K562 (cell line): ENCODE results near the gene KLHL35. TPM values are rescaled to one million over a fixed set of nuclear protein-coding genes. Genes with fewer than 3 reads are reported as not detected.

Experiments used
- ARID2 ChIP-seq: fragments of 450-650 bp; IDR thresholded peaks from 2 replicates; pipeline ENCODE4 v1.6.1; 2017; ENCODE audit warnings: antibody characterized with exemption, mild to moderate bottlenecking
- EGR1 ChIP-seq: fragments of 450-650 bp; conservative IDR thresholded peaks from 2 replicates; pipeline ENCODE4 v1.6.1; 2017; ENCODE audit warnings: mild to moderate bottlenecking
- GMEB1 ChIP-seq: fragments of 250-450 bp; sonication (Bioruptor Pico); IDR thresholded peaks from 2 replicates; pipeline ENCODE4 v1.4.0; 2020; ENCODE audit warnings: mild to moderate bottlenecking
- GTF3C2 ChIP-seq: IDR thresholded peaks from 3 replicates; pipeline ENCODE4 v1.6.1; 2011; ENCODE audit warnings: borderline replicate concordance, mild to moderate bottlenecking, moderate library complexity; ENCODE audit not compliant: insufficient read length; ENCODE audit errors: extremely low read depth
- HMGN3 ChIP-seq: IDR thresholded peaks from 2 replicates; pipeline ENCODE4 v1.6.1; 2011; ENCODE audit warnings: borderline replicate concordance, low read depth, mild to moderate bottlenecking, mixed read lengths, low read length; ENCODE audit not compliant: insufficient read length; ENCODE audit errors: extremely low read depth
- KLF13 ChIP-seq: fragments of 450-650 bp; IDR thresholded peaks from 2 replicates; pipeline ENCODE4 v1.6.1; 2016; ENCODE audit warnings: missing genetic modification characterization, low read depth, mild to moderate bottlenecking, missing compliant biosample characterization, moderate library complexity, borderline replicate concordance
- RERE ChIP-seq: sonication (generic); formaldehyde crosslinking; IDR thresholded peaks from 2 replicates; pipeline ENCODE4 v1.8.0; 2023; ENCODE audit warnings: missing genetic modification reagents, mild to moderate bottlenecking, borderline replicate concordance
- RNF2 ChIP-seq: sonication (generic); IDR thresholded peaks from 2 replicates; pipeline ENCODE4 v1.6.1; 2016
- ZNF174 ChIP-seq: fragments of 250-450 bp; sonication (Bioruptor Pico); IDR thresholded peaks from 2 replicates; pipeline ENCODE4 v1.4.0; 2020; ENCODE audit warnings: mild to moderate bottlenecking
- ZNF431 ChIP-seq: sonication (generic); formaldehyde crosslinking; IDR thresholded peaks from 2 replicates; pipeline ENCODE4 v1.8.0; 2022; ENCODE audit warnings: mild to moderate bottlenecking, missing genetic modification reagents
- ZNF584 ChIP-seq: fragments of 200-800 bp; sonication (Bioruptor generic); IDR thresholded peaks from 2 replicates; pipeline ENCODE4 v1.6.1; 2016; ENCODE audit warnings: low read depth, mild to moderate bottlenecking, missing genetic modification characterization, missing compliant biosample characterization
- ZNF707 ChIP-seq: fragments of 250-450 bp; sonication (Bioruptor Pico); conservative IDR thresholded peaks from 2 replicates; pipeline ENCODE4 v1.8.0; 2022; ENCODE audit warnings: inconsistent platforms, mild to moderate bottlenecking, moderate library complexity
- polyA plus RNA-seq, 8 experiments: library from polyadenylated mRNA; depleted of rRNA in 4 of 8; stranded (reverse) in 5 of 8; unstranded in 3 of 8; fragments of >200 nt; fragmentation: Nextera tagmentation in 2 of 8; fragmentation: Illumina TruSeq in 1 of 8; extraction: Ambion mirVana in 2 of 8; extraction: Trizol in 1 of 8; gene quantifications; 2 replicates each; pipeline versions ENCODE4 v1.2.1 to v1.2.3, GENCODE V29; 2011 to 2014; ENCODE audit warnings: inconsistent platforms in 1 of 8, missing spikeins in 1 of 8
- total RNA-seq, 7 experiments: library from RNA; depleted of rRNA in 6 of 7; stranded (reverse); fragments of >200 nt in 6 of 7; fragmentation: Illumina TruSeq in 2 of 7; extraction: Trizol in 2 of 7; gene quantifications; 2 replicates each; pipeline versions ENCODE4 v1.2.1 to v1.2.3, GENCODE V29; 2011 to 2021; ENCODE audit warnings: low replicate concordance in 1 of 7
- TF ChIP-seq, protein P1 (sequence below): fragments of 250-450 bp; sonication (Bioruptor Pico); IDR thresholded peaks from 2 replicates; pipeline ENCODE4 v1.5.0; 2022; ENCODE audit warnings: mild to moderate bottlenecking

The KLHL35 gene
- total and polyA plus RNA-seq, 9 of the 15 experiments (the other 6 are each of a cell fraction or from before 2014, with no cell fraction given): not detected

GRCh38 chr11:75406338-75406777 lies 26.6 kb downstream of the KLHL35 start (continued):
- TF ChIP-seq GTF3C2 (no peak), GMEB1 (CRISPR knock-in tag) (no peak), ZNF707 (CRISPR knock-in tag) (no peak), KLF13 (tag) (no peak), HMGN3 (peak; percentile 57), RERE (CRISPR knock-in tag) (no peak), RNF2 (peak; percentile 42; the same call in 1 of the 2 replicates), EGR1 (no peak), ZNF584 (CRISPR knock-in tag) (peak; percentile 76; the same call in 1 of the 2 replicates), ZNF431 (no peak; the same call in 1 of the 2 replicates), ARID2 (no peak), ZNF174 (CRISPR knock-in tag) (no peak)
- TF ChIP-seq, protein P1, sequence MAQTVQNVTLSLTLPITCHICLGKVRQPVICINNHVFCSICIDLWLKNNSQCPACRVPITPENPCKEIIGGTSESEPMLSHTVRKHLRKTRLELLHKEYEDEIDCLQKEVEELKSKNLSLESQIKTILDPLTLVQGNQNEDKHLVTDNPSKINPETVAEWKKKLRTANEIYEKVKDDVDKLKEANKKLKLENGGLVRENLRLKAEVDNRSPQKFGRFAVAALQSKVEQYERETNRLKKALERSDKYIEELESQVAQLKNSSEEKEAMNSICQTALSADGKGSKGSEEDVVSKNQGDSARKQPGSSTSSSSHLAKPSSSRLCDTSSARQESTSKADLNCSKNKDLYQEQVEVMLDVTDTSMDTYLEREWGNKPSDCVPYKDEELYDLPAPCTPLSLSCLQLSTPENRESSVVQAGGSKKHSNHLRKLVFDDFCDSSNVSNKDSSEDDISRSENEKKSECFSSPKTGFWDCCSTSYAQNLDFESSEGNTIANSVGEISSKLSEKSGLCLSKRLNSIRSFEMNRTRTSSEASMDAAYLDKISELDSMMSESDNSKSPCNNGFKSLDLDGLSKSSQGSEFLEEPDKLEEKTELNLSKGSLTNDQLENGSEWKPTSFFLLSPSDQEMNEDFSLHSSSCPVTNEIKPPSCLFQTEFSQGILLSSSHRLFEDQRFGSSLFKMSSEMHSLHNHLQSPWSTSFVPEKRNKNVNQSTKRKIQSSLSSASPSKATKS (CRISPR knock-in tag): no peak
